ENCODE measurements around the gene OSBPL9. TPM values are rescaled to one million over a fixed set of nuclear protein-coding genes. Genes with fewer than 3 reads are reported as not detected.
"Not testable (repeated sequence)": the region's sequence is repeated elsewhere in the genome, so short reads cannot be mapped to it uniquely, and the experiment has no call there.

Gene OSBPL9
- total RNA-seq, 1 experiment from 2014 or later, result 62.4 TPM

- CTCF ChIA-PET, result interaction anchor here (0.6 kb wide), 1 partner anchor 19 kb away, joined by 3 read pairs; no protein-coding TSS in a partner anchor
- no TSS peak for BruUV-seq (replicated peaks)
- H3K4me3 ChIP-seq (ENCODE audit: low read depth, low read length, poor library complexity, severe bottlenecking), result no peak overlapping the region
- H3K27ac ChIP-seq (ENCODE audit: low read depth, low read length, poor library complexity, severe bottlenecking), result no peak overlapping the region
- POLR2A ChIA-PET (ENCODE audit: low non-redundant PET), result no interaction called here
- no peaks in the 10 kb centered on the region for H3K27me3 ChIP-seq (replicated peaks; ENCODE audit: insufficient read depth, low read depth, low read length, poor library complexity)
- intact Hi-C loops (cut with micrococcal nuclease; ENCODE audit: unreplicated experiment), result no loop called here
- peaks cover 56% of the 10 kb centered on the region for H3K4me1 ChIP-seq (ENCODE audit: insufficient read depth, low read length, poor library complexity, severe bottlenecking)
- no peaks in the 10 kb centered on the region for H3K9me3 ChIP-seq (ENCODE audit: low read depth, low read length, poor library complexity, severe bottlenecking)
- no peak for TF ChIP-seq CTCF (conservative IDR thresholded peaks at IDR 0.05; ENCODE audit: low read depth, low read length)
- no peak for TF ChIP-seq EZH2 (IDR thresholded peaks at IDR 0.05; ENCODE audit: borderline replicate concordance, low read depth, low read length, poor library complexity, severe bottlenecking)
- no peak for DNase-seq (ENCODE audit: low spot score)
- no peaks in the 10 kb centered on the region for H3K36me3 ChIP-seq (ENCODE audit: insufficient read depth, low read length, poor library complexity, severe bottlenecking)
Measured at GRCh38 chr1:51731998-51732397, 115.1 kb downstream of the OSBPL9 start.

GRCh38 chr1:51732701-51733425, 116.0 kb downstream of the OSBPL9 start:
- no TSS peak for BruUV-seq (replicated peaks)
- DNase-seq (ENCODE audit: low spot score), result no peak
- ChIA-PET CTCF (no interaction called here), POLR2A (ENCODE audit: low non-redundant PET) (no interaction called here)
- H3K36me3 ChIP-seq (ENCODE audit: insufficient read depth, low read length, poor library complexity, severe bottlenecking), result no peaks in the 10 kb centered on the region
- H3K27ac ChIP-seq (ENCODE audit: low read depth, low read length, poor library complexity, severe bottlenecking), result no peak overlapping the region
- no peak for TF ChIP-seq EZH2 (IDR thresholded peaks at IDR 0.05; ENCODE audit: borderline replicate concordance, low read depth, low read length, poor library complexity, severe bottlenecking)
- no peak overlapping the region for H3K4me3 ChIP-seq (ENCODE audit: low read depth, low read length, poor library complexity, severe bottlenecking)
- no peaks in the 10 kb centered on the region for H3K9me3 ChIP-seq (ENCODE audit: low read depth, low read length, poor library complexity, severe bottlenecking)
- H3K4me1 ChIP-seq (ENCODE audit: insufficient read depth, low read length, poor library complexity, severe bottlenecking), result peaks cover 64% of the 10 kb centered on the region
- no peaks in the 10 kb centered on the region for H3K27me3 ChIP-seq (replicated peaks; ENCODE audit: insufficient read depth, low read depth, low read length, poor library complexity)
- intact Hi-C loops (cut with micrococcal nuclease; ENCODE audit: unreplicated experiment), result no loop called here

- H3K4me3 ChIP-seq (ENCODE audit: low read depth, low read length, poor library complexity, severe bottlenecking); intact Hi-C loops (cut with micrococcal nuclease; ENCODE audit: unreplicated experiment); POLR2A ChIA-PET (ENCODE audit: low non-redundant PET); BruUV-seq (replicated peaks); H3K27ac ChIP-seq (ENCODE audit: low read depth, low read length, poor library complexity, severe bottlenecking); CTCF ChIA-PET; H3K36me3 ChIP-seq (ENCODE audit: insufficient read depth, low read length, poor library complexity, severe bottlenecking); H3K9me3 ChIP-seq (ENCODE audit: low read depth, low read length, poor library complexity, severe bottlenecking); DNase-seq (ENCODE audit: low spot score); H3K27me3 ChIP-seq (replicated peaks; ENCODE audit: insufficient read depth, low read depth, low read length, poor library complexity): not testable (repeated sequence)
- H3K4me1 ChIP-seq (ENCODE audit: insufficient read depth, low read length, poor library complexity, severe bottlenecking), result peaks cover 63% of the 10 kb centered on the region
Measured at GRCh38 chr1:51733426-51733774, 116.5 kb downstream of the OSBPL9 start.

- Histone ChIP-seq H3K4me3 (ENCODE audit: low read depth, low read length, poor library complexity, severe bottlenecking) (no peak overlapping the region), H3K4me1 (ENCODE audit: insufficient read depth, low read length, poor library complexity, severe bottlenecking) (peaks cover 58% of the 10 kb centered on the region), H3K27me3 (replicated peaks; ENCODE audit: insufficient read depth, low read depth, low read length, poor library complexity) (no peaks in the 10 kb centered on the region), H3K36me3 (ENCODE audit: insufficient read depth, low read length, poor library complexity, severe bottlenecking) (no peaks in the 10 kb centered on the region), H3K27ac (ENCODE audit: low read depth, low read length, poor library complexity, severe bottlenecking) (no peak overlapping the region), H3K9me3 (ENCODE audit: low read depth, low read length, poor library complexity, severe bottlenecking) (no peaks in the 10 kb centered on the region)
- intact Hi-C loops (cut with micrococcal nuclease; ENCODE audit: unreplicated experiment), result no loop called here
- no TSS peak for BruUV-seq (replicated peaks)
- ChIA-PET POLR2A (ENCODE audit: low non-redundant PET) (no interaction called here), CTCF (no interaction called here)
- TF ChIP-seq EZH2 (IDR thresholded peaks at IDR 0.05; ENCODE audit: borderline replicate concordance, low read depth, low read length, poor library complexity, severe bottlenecking) (no peak), CTCF (conservative IDR thresholded peaks at IDR 0.05; ENCODE audit: low read depth, low read length) (no peak)
- DNase-seq (ENCODE audit: low spot score), result no peak
Measured at GRCh38 chr1:51733793-51734522, 117.1 kb downstream of the OSBPL9 start.

Data from A673 (cell line).